PC-3 (cell line): Measurements from ENCODE around the gene C5orf58. TPM values are rescaled to one million over a fixed set of nuclear protein-coding genes. Genes with fewer than 3 reads are reported as not detected.

Experiments
- ATAC-seq: fragments of 200-7000 bp; cut with Tn5 transposase; 2 replicates; pipeline ENCODE4 v1.9.1; 2020; ENCODE audit warnings: mild to moderate bottlenecking, moderate library complexity
- BruUV-seq: library from RNA; stranded (reverse); fragments of 400-500 nt; replicated peaks from 2 replicates; lab custom pipeline; 2021; lab: Mats Ljungman, UMichigan
- CTCF ChIA-PET: fragments of 300-600 bp; sonication (Branson Sonifier 250); formaldehyde crosslinking; loops from one replicate; lab custom pipeline; 2022; ENCODE audit warnings: antibody characterized with exemption; lab: Charles Lee
- POLR2A ChIA-PET: fragments of 300-600 bp; sonication (Branson Sonifier 250); formaldehyde crosslinking; loops from one replicate; lab custom pipeline; 2022; ENCODE audit warnings: antibody characterized with exemption; ENCODE audit not compliant: unreplicated experiment; lab: Charles Lee
- DNase-seq: peaks from one replicate; pipeline ENCODE4 v3.0.0-alpha.2; 2015
- H2AFZ ChIP-seq: fragments of 300-600 bp; sonication (generic); 2 replicates; pipeline ENCODE4 v1.6.0; 2016; ENCODE audit warnings: antibody characterized with exemption, low read length
- H3F3A ChIP-seq: fragments of 300-600 bp; sonication (generic); one replicate; pipeline ENCODE4 v1.6.0; 2017; ENCODE audit warnings: antibody characterized with exemption, low read length, control low read depth, mild to moderate bottlenecking; ENCODE audit not compliant: unreplicated experiment
- H3K27ac ChIP-seq: fragments of 300-600 bp; sonication (generic); 2 replicates; pipeline ENCODE4 v1.5.1; 2016; ENCODE audit warnings: mild to moderate bottlenecking, low read length
- H3K27me3 ChIP-seq: fragments of 300-600 bp; sonication (generic); 2 replicates; pipeline ENCODE4 v1.6.1; 2016; ENCODE audit warnings: low read length, mixed read lengths
- H3K36me3 ChIP-seq: fragments of 300-600 bp; sonication (generic); 2 replicates; pipeline ENCODE4 v1.6.1; 2016; ENCODE audit warnings: low read depth, mixed run types, low read length, mixed read lengths
- H3K4me1 ChIP-seq: fragments of 300-600 bp; sonication (generic); 2 replicates; pipeline ENCODE4 v1.5.1; 2016; ENCODE audit warnings: low read length; ENCODE audit not compliant: insufficient read depth
- H3K4me2 ChIP-seq: fragments of 300-600 bp; sonication (generic); 2 replicates; pipeline ENCODE4 v1.6.0; 2016; ENCODE audit warnings: low read length
- H3K4me3 ChIP-seq: fragments of 300-600 bp; sonication (generic); 2 replicates; pipeline ENCODE4 v1.5.1; 2016; ENCODE audit warnings: mild to moderate bottlenecking, low read length, mixed read lengths
- H3K79me2 ChIP-seq: fragments of 300-600 bp; sonication (generic); 2 replicates; pipeline ENCODE4 v1.6.1; 2017; ENCODE audit warnings: low read length, mixed read lengths
- H3K9ac ChIP-seq: fragments of 300-600 bp; sonication (generic); 2 replicates; pipeline ENCODE4 v1.6.0; 2016; ENCODE audit warnings: mild to moderate bottlenecking, low read length
- H3K9me2 ChIP-seq: fragments of 300-600 bp; sonication (generic); replicated peaks from 2 replicates; pipeline ENCODE4 v1.6.1; 2016; ENCODE audit warnings: mixed run types, low read length, mixed read lengths
- H3K9me3 ChIP-seq: fragments of 300-600 bp; sonication (generic); 2 replicates; pipeline ENCODE4 v1.6.1; 2016; ENCODE audit warnings: low read length, mixed read lengths
- H4K20me1 ChIP-seq: fragments of 300-600 bp; sonication (generic); 2 replicates; pipeline ENCODE4 v1.6.1; 2016; ENCODE audit warnings: low read length, mixed read lengths
- CTCF ChIP-seq: fragments of 300-600 bp; sonication (generic); conservative IDR thresholded peaks from 2 replicates; pipeline ENCODE4 v1.5.1; 2017; ENCODE audit warnings: antibody characterized with exemption, low read depth, mild to moderate bottlenecking, low read length
- EZH2 ChIP-seq: fragments of 300-600 bp; sonication (generic); IDR thresholded peaks from one replicate; pipeline ENCODE4 v1.6.1; 2017; ENCODE audit warnings: antibody characterized with exemption, mild to moderate bottlenecking, low read length; ENCODE audit not compliant: unreplicated experiment
- EZH2phosphoT487 ChIP-seq: fragments of 300-600 bp; sonication (generic); IDR thresholded peaks from 2 replicates; pipeline ENCODE4 v1.6.1; 2018; ENCODE audit warnings: mild to moderate bottlenecking, antibody characterized with exemption, low read length, borderline replicate concordance
- intact Hi-C: fragments of 100-400 bp; cut with micrococcal nuclease; formaldehyde crosslinking; loops from 2 replicates; pipeline ENCODE4 v1.9.0; 2023
- total RNA-seq: library from RNA; depleted of rRNA; stranded (reverse); fragments of >200 nt; gene quantifications from 2 replicates; pipeline ENCODE4 v1.2.3, GENCODE V29; 2014

Gene C5orf58
- total RNA-seq, 1 experiment from 2014 or later: not detected

DNA sequence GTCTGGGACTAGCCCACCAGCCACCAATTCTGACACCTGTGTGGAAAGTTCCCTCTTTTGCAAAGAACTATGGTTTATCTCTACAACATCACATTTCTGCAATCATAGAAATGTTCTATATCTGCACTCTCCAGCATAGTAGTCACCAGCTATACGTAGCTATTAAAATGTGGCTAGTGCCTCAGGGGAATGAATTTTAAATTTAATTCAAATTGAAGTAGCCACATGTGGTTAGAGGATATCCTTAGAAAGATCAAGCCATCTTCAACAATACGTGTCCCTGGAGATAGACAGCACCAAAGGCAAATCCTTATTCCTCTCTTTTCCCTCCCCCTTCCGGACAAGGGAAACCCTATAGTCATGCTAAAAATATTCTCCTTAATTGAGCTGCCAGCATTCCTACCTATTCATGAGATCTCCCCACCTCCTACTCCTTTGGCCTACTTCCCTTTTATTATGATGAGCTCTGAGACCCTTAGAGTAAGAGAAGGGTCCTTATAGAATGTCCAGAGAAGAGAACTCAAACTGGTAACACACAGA, 53.7 kb downstream of the C5orf58 start:
- no TSS peak for BruUV-seq
- H3K9me3 ChIP-seq: no peaks in the 10 kb centered on the region
- intact Hi-C loops: no loop called here
- H3K9ac ChIP-seq: no peak overlapping the region
- no peak overlapping the region for H3K4me3 ChIP-seq
- no peaks in the 10 kb centered on the region for H3K79me2 ChIP-seq
- TF ChIP-seq CTCF (no peak), EZH2phosphoT487 (no peak), EZH2 (no peak)
- ChIA-PET POLR2A (no interaction called here), CTCF (no interaction called here)
- no peaks in the 10 kb centered on the region for H3K36me3 ChIP-seq
- peaks cover 51% of the 10 kb centered on the region for H3K27me3 ChIP-seq
- no peaks in the 10 kb centered on the region for H3K4me1 ChIP-seq
- no peak overlapping the region for H3K4me2 ChIP-seq
- H3K27ac ChIP-seq: no peak overlapping the region
- no peak overlapping the region for H2AFZ ChIP-seq
- ATAC-seq (no peak), DNase-seq (no peak)
- H3F3A ChIP-seq: no peaks in the 10 kb centered on the region
- no peaks in the 10 kb centered on the region for H4K20me1 ChIP-seq
- H3K9me2 ChIP-seq: no peaks in the 10 kb centered on the region

DNA sequence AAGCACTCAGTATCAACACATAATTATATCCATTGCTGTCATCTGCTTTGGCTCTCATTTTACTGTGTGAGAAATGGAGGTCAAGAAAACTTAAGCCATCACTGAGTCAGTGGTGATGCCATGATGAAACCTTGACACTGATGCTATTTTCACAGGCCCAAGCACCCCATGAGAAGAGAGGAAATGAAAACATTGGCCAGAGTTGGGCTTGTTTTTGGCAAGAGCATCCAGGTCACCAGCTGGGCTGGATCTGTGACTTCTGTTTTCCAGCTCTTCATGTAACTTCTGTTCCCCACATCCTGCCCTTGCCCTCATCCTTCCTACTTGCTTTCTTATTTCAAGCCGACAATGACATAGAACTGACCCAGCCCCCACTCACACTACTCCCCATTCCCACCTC, 54.7 kb downstream of the C5orf58 start:
- intact Hi-C loops: no loop called here
- Histone ChIP-seq H4K20me1 (no peaks in the 10 kb centered on the region), H3F3A (no peaks in the 10 kb centered on the region), H3K36me3 (no peaks in the 10 kb centered on the region), H3K4me2 (no peak overlapping the region), H3K9me2 (no peaks in the 10 kb centered on the region), H3K27ac (no peak overlapping the region), H3K79me2 (no peaks in the 10 kb centered on the region), H3K9ac (no peak overlapping the region), H3K27me3 (peaks cover 56% of the 10 kb centered on the region), H3K9me3 (no peaks in the 10 kb centered on the region), H2AFZ (no peak overlapping the region), H3K4me3 (no peak overlapping the region), H3K4me1 (no peaks in the 10 kb centered on the region)
- BruUV-seq: no TSS peak
- ChIA-PET CTCF (no interaction called here), POLR2A (no interaction called here)
- DNase-seq: no peak
- no peak for TF ChIP-seq EZH2phosphoT487
- TF ChIP-seq CTCF: no peak
- no peak for TF ChIP-seq EZH2
- ATAC-seq: no peak

DNA sequence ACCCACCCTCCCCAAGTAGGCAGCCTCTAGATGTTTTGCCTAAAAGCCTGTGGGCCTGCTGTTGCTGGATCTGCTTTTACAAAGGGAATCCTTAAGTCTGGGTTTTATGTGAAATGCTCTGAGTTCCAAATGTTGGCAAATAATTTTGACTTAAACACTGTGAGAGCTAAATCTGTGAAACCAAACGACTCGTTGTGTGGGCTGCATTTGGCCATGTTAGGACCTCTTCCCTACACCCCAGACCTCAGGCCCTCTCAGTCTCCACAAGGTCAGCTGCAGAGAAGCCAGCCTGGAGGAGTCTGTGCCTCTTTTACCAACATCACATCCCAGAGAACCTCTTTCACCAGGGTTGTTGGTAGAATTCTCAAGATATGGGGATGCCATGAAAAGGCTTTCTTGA, 55.4 kb downstream of the C5orf58 start:
- ChIA-PET POLR2A (no interaction called here), CTCF (no interaction called here)
- intact Hi-C loops: no loop called here

More for the DNA sequence above, 55.4 kb downstream of the C5orf58 start:
- H3F3A ChIP-seq: no peaks in the 10 kb centered on the region
- no peak overlapping the region for H2AFZ ChIP-seq
- DNase-seq: no peak
- H3K9me2 ChIP-seq: no peaks in the 10 kb centered on the region
- H3K27ac ChIP-seq: no peak overlapping the region
- no peaks in the 10 kb centered on the region for H3K79me2 ChIP-seq
- no peak overlapping the region for H3K4me3 ChIP-seq
- H3K9me3 ChIP-seq: no peaks in the 10 kb centered on the region
- peaks cover 62% of the 10 kb centered on the region for H3K27me3 ChIP-seq
- no peaks in the 10 kb centered on the region for H3K36me3 ChIP-seq
- no peak overlapping the region for H3K9ac ChIP-seq
- no peaks in the 10 kb centered on the region for H4K20me1 ChIP-seq
- no peaks in the 10 kb centered on the region for H3K4me1 ChIP-seq
- no peak overlapping the region for H3K4me2 ChIP-seq
- TF ChIP-seq CTCF: no peak
- no peak for TF ChIP-seq EZH2phosphoT487
- TF ChIP-seq EZH2: no peak
- no TSS peak for BruUV-seq
- ATAC-seq: no peak
